Measurements from ENCODE around the gene ZNF318. TPM values are rescaled to one million over a fixed set of nuclear protein-coding genes. Genes with fewer than 3 reads are reported as not detected.
"Not testable (repeated sequence)": the region's sequence is repeated elsewhere in the genome, so short reads cannot be mapped to it uniquely, and the experiment has no call there.

ZNF318 gene
- total and polyA plus RNA-seq, 10 of the 15 experiments (the other 5 are each of a cell fraction or from before 2014, with no cell fraction given), result 3.4 to 79.8 (median 13.7) TPM

- Histone ChIP-seq H3K27ac (ENCODE audit: control insufficient read depth, insufficient read depth) (peak overlapping the region; percentile 59), H3K4me3 (peak overlapping the region; percentile 52), H3K4me1 (ENCODE audit: control insufficient read depth, insufficient read depth, low read length) (peaks cover 12% of the 10 kb centered on the region; the same call in 1 of the 2 replicates), H3K4me2 (ENCODE audit: control insufficient read depth, insufficient read depth) (peak overlapping the region; percentile 50; the same call in 1 of the 2 replicates), H3K79me2 (ENCODE audit: control insufficient read depth, insufficient read depth, low read length) (peaks cover 44% of the 10 kb centered on the region), H2AFZ (ENCODE audit: control insufficient read depth, low read depth, low read length) (peak overlapping the region; percentile 46), H3K9ac (ENCODE audit: control insufficient read depth, insufficient read depth, low read length) (peak overlapping the region; percentile 67)
- H3K36me3 ChIP-seq (ENCODE audit: control insufficient read depth in 2 of 2, insufficient read depth in 2 of 2, low read length in 1 of 2); DNase-seq (ENCODE audit: low read depth, low spot score); intact Hi-C loops (cut with micrococcal nuclease; ENCODE audit: unreplicated experiment); BruUV-seq (replicated peaks); H3K27me3 ChIP-seq (replicated peaks in 1 of 2; ENCODE audit: control insufficient read depth in 2 of 2, insufficient read depth in 2 of 2, low read length in 1 of 2); in situ Hi-C loops (cut with MboI); FAIRE-seq; H4K20me1 ChIP-seq (ENCODE audit: control insufficient read depth, insufficient read depth); H3K9me3 ChIP-seq (replicated peaks; ENCODE audit: control insufficient read depth, insufficient read depth, low read length): not testable (repeated sequence)
- ChIA-PET CTCF (interaction anchor here (0.5 to 2.2 kb wide), 9 partner anchors 7 to 158 kb away, joined by 3 to 9 read pairs (median 3); partner anchors contain the start of genes CRIP3 and LRRC73), RAD21 (ENCODE audit: unreplicated experiment) (interaction anchor here (0.9 to 7.5 kb wide), 8 partner anchors 10 to 126 kb away, joined by 3 to 57 read pairs (median 4); partner anchors contain the start of genes POLR1C, YIPF3 and ZNF318), POLR2A (interaction anchor here (0.7 to 7.8 kb wide), 5 partner anchors 12 to 873 kb away, joined by 3 to 91 read pairs (median 4); partner anchors contain the start of genes ABCC10, CNPY3 and ZNF318), SMC1A (ENCODE audit: uncharacterized antibody, unreplicated experiment) (interaction anchor here (0.8 to 27.6 kb wide), 10 partner anchors 12 to 135 kb away, joined by 3 to 616 read pairs (median 3); partner anchors contain the start of genes CRIP3 and ZNF318)
- 91% methylated on average over 10 of the region's 10 CpGs for WGBS (ENCODE audit: insufficient coverage, insufficient replicate concordance, low lambda C conversion rate, missing lambda C conversion rate)
- peak; percentile 21 for ATAC-seq
- TF ChIP-seq CTCF (IDR thresholded peaks at IDR 0.05 in 2 of 3, conservative IDR thresholded peaks at IDR 0.05 in 1 of 3; ENCODE audit: control insufficient read depth in 2 of 3, extremely low read depth in 1 of 3, insufficient read depth in 1 of 3, low read depth in 3 of 3, low read length in 3 of 3) (0 out of 6 replicates have a peak, but pooled peaks of 1 of the 3 experiments have one; percentile 4), BHLHE40 (IDR thresholded peaks at IDR 0.05; ENCODE audit: borderline replicate concordance in 1 of 2, low read depth in 2 of 2, low read length in 1 of 2) (peak in 1 of 2 experiments; percentile 15; a peak in 1 of 4 replicates), ZNF687 (IDR thresholded peaks at IDR 0.05) (0 out of 2 replicates have a peak, but pooled peaks have one; percentile 12)
These were observed 21.4 kb upstream of the ZNF318 start for GRCh38 chr6:43390753-43391439.
